Activated CD8-positive, alpha-beta T cell treated with anti-CD3 and anti-CD28 coated beads for 36 hours (primary cell): ENCODE results near the gene IL17REL. TPM values are rescaled to one million over a fixed set of nuclear protein-coding genes. Genes with fewer than 3 reads are reported as not detected.

Source experiments
- ATAC-seq: fragments of 200-7000 bp; cut with Tn5 transposase; one replicate; pipeline ENCODE4 v1.10.0; 2021; ENCODE audit warnings: mild to moderate bottlenecking, moderate library complexity
- CTCF ChIA-PET: fragments of 350-600 bp; sonication (Branson Sonifier 250); formaldehyde crosslinking; loops from one replicate; lab custom pipeline; 2021; ENCODE audit warnings: antibody characterized with exemption; lab: Charles Lee
- POLR2A ChIA-PET: fragments of 350-600 bp; sonication (Branson Sonifier 250); formaldehyde crosslinking; loops from one replicate; lab custom pipeline; 2021; ENCODE audit warnings: antibody characterized with exemption; lab: Charles Lee
- DNase-seq: peaks from one replicate; pipeline ENCODE4 v3.0.0-alpha.2; 2020
- H3K27ac Mint-ChIP-seq: one replicate; pipeline ENCODE4 v1.8.0; 2021; ENCODE audit warnings: mild to moderate bottlenecking, mixed read lengths
- H3K27me3 Mint-ChIP-seq: one replicate; pipeline ENCODE4 v1.8.0; 2021; ENCODE audit warnings: mixed read lengths
- H3K36me3 Mint-ChIP-seq: one replicate; pipeline ENCODE4 v1.8.0; 2021; ENCODE audit warnings: low read depth, mixed read lengths
- H3K4me1 Mint-ChIP-seq: one replicate; pipeline ENCODE4 v1.8.0; 2021; ENCODE audit warnings: low read depth, mixed read lengths
- H3K4me3 Mint-ChIP-seq: one replicate; pipeline ENCODE4 v1.8.0; 2021; ENCODE audit warnings: mild to moderate bottlenecking, moderate library complexity, mixed read lengths
- H3K9me3 Mint-ChIP-seq: one replicate; pipeline ENCODE4 v1.8.0; 2021; ENCODE audit warnings: mixed read lengths
- CTCF ChIP-seq: fragments of 200-600 bp; IDR thresholded peaks from one replicate; pipeline ENCODE4 v1.8.0; 2022; ENCODE audit warnings: antibody characterized with exemption, mild to moderate bottlenecking
- intact Hi-C: fragments of 100-400 bp; cut with micrococcal nuclease; formaldehyde crosslinking; loops from one replicate; pipeline ENCODE4 v1.10.0; 2022
- total RNA-seq, 2 experiments: library from RNA; stranded (reverse); gene quantifications; one replicate each; pipeline ENCODE4 v1.2.3, GENCODE V29; 2021

The IL17REL gene
- total RNA-seq, 2 experiments from 2014 or later = 0.14 TPM; not detected in 1

DNA sequence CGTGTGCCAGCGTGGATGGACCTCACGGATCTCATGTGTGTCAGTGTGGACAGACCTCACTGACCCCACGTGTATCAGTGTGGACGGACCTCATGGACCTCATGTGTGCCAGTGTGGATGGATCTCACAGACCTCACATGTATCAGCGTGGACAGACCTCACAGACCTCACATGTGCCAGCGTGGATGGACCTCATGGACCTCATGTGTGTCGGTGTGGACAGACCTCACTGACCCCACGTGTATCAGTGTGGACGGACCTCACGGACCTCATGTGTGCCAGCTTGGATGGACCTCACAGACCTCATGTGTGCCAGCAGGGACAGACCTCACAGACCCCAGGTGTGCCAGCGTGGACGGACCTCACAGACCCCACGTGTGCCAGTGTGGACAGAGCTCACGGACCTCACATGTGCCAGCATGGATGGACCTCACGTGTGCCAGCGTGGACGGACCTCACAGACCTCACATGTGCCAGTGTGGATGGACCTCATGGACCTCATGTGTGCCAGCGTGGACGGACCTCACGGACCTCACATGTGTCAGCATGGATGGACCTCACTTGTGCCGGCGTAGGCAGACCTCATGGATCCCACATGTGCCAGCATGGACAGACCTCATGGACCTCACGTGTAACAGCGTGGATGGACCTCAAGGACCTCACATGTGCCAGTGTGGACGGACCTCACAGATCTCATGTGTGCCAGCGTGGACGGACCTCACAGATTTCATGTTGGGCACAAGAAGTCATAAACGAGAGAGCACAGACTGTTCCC is 27.3 kb upstream of the IL17REL start:
- no peaks in the 10 kb centered on the region for H3K36me3 Mint-ChIP-seq
- intact Hi-C loops = no loop called here
- ATAC-seq (no peak), DNase-seq (no peak)
- H3K27ac Mint-ChIP-seq = no peak overlapping the region
- peaks cover 7% of the 10 kb centered on the region for H3K9me3 Mint-ChIP-seq
- ChIA-PET POLR2A (no interaction called here), CTCF (no interaction called here)
- H3K27me3 Mint-ChIP-seq = peaks cover 19% of the 10 kb centered on the region
- peaks cover 8% of the 10 kb centered on the region for H3K4me1 Mint-ChIP-seq
- no peak for TF ChIP-seq CTCF
- no peak overlapping the region for H3K4me3 Mint-ChIP-seq

- no peaks in the 10 kb centered on the region for H3K4me1 Mint-ChIP-seq
- CTCF ChIA-PET = no interaction called here
Measured at GRCh38 chr22:50035976-50036724, 23.6 kb upstream of the IL17REL start.

DNA sequence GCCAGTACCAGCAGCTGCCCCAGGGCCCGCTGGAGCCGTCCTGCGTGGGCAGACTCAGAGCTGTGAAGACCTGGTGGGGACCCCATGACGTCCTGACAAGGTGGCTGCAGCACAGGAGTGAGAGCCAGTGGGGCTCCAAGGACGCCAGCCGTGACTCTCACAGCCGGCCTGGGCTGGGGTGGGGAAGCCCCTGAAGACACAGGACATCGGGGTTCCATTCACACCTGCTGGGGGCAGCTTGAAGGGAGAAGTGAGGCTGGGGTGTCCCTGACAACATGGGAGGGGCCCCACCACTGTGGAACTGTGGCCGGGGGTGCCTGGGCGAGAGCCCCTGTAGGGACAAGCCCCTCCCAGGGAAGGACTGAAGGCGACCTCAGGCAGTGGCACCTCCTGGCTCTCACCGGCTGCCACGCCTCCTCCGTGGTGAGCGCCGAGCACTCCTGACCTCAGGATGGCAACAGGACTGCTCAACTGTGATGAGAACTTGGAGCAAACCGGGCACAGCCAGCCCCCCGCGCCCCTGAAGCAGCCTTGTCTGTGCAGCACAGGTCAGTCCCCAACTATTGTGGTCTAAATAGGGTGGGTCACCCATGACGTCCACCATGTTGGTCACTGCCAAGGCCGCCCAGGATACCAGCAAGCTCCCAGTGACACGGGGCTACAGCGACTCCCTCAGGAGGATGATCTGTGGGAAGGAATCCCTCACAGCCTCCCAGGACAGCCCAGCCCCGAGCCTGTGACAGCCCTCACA is 22.7 kb upstream of the IL17REL start:
- Mint-ChIP-seq H3K4me3 (no peak overlapping the region), H3K27ac (no peak overlapping the region), H3K4me1 (no peaks in the 10 kb centered on the region), H3K36me3 (no peaks in the 10 kb centered on the region), H3K27me3 (no peaks in the 10 kb centered on the region), H3K9me3 (peaks cover 7% of the 10 kb centered on the region)
- intact Hi-C loops = no loop called here
- no peak for TF ChIP-seq CTCF
- ChIA-PET CTCF (interaction anchor here (0.8 kb wide), 1 partner anchor 105 kb away, joined by 3 read pairs; no protein-coding TSS in a partner anchor), POLR2A (interaction anchor here (0.5 kb wide), 1 partner anchor 30 kb away, joined by 3 read pairs; no protein-coding TSS in a partner anchor)
- ATAC-seq (no peak), DNase-seq (no peak)

More at GRCh38 chr22:50035976-50036724, 23.6 kb upstream of the IL17REL start:
- no peak for TF ChIP-seq CTCF
- no peak for ATAC-seq
- Mint-ChIP-seq H3K27me3 (no peaks in the 10 kb centered on the region), H3K27ac (no peak overlapping the region), H3K36me3 (no peaks in the 10 kb centered on the region), H3K4me3 (no peak overlapping the region), H3K9me3 (peaks cover 7% of the 10 kb centered on the region)
- no peak for DNase-seq
- POLR2A ChIA-PET = no interaction called here
- intact Hi-C loops = no loop called here

DNA sequence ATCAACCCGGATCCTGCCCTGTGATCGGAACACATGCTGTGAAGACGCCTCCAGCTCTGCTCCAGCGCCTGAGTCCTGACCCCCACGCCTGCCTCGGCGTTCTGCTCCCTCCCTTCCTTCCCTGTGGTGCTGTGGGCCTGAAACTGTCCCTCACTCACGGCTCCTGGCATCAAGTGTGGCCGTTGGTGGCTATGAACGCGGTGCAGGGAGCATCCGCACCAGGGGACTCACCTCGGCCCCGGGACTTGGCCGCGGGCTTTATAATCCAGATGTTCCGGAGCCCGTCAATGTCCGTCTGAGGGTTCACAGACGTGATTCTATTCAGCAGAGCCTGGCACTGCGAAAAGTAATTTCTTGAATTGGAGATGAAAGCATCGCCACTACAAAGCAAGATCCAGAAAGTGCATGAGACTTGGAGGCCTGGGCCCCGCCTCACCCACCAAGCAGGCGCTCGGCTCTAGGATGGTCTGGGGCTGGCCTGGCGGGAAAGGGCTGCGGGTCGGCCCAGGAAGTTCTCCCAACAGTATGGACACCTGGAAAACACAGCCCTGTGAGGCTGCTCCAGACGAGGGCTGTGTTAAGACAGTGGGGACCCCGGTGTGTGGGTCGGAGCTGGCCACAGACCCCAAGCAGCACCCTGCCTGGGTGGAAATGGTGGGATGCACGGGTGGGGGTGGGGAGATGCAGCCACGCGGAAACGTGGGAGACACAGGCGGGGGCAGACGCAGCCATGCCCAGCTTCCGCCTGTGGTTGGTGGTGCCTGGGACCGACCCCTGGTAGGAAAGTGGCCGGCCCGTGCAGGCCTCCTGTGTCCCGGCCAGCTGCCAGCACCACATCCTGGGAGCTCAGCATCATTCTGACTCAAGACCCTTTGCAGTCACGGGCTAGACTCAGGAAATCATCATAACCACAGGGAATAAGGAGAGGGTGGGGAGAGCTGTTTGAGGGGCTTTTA is 21.8 kb upstream of the IL17REL start:
- DNase-seq (no peak), ATAC-seq (no peak)
- Mint-ChIP-seq H3K27ac (no peak overlapping the region), H3K9me3 (peaks cover 7% of the 10 kb centered on the region), H3K27me3 (no peaks in the 10 kb centered on the region), H3K36me3 (no peaks in the 10 kb centered on the region), H3K4me3 (no peak overlapping the region), H3K4me1 (peaks cover 3% of the 10 kb centered on the region)
- intact Hi-C loops = loop anchor here (5.0 kb wide), 1 partner anchor 42 kb away; no protein-coding TSS in a partner anchor
- CTCF ChIA-PET = interaction anchor here (0.8 kb wide), 1 partner anchor 104 kb away, joined by 3 read pairs; no protein-coding TSS in a partner anchor
- POLR2A ChIA-PET = no interaction called here
- TF ChIP-seq CTCF = no peak
